Panc1 (cell line): ENCODE data around the gene TIGD3.

Source experiments
- CTCF ChIP-seq: fragments of 450-650 bp; IDR thresholded peaks from 2 replicates; pipeline ENCODE4 v1.5.1; 2017; ENCODE audit warnings: mild to moderate bottlenecking
- POLR2AphosphoS5 ChIP-seq: IDR thresholded peaks from 2 replicates; pipeline ENCODE4 v1.6.1; 2012; ENCODE audit warnings: mild to moderate bottlenecking, low read depth, low read length, moderate library complexity

- TF ChIP-seq CTCF (no peak), POLR2AphosphoS5 (no peak)
These were observed 27.5 kb upstream of the TIGD3 start for GRCh38 chr11:65327021-65327420.
